Astrocyte (in vitro differentiated cells and primary cell): Measurements from ENCODE around the gene LRRC47. TPM values are rescaled to one million over a fixed set of nuclear protein-coding genes. Genes with fewer than 3 reads are reported as not detected.

ENCODE experiments used
- DNase-seq: peaks from one replicate; pipeline ENCODE4 v3.0.0-alpha.2; 2010; ENCODE audit warnings: low read depth
- FAIRE-seq: peaks from 2 replicates; lab custom pipeline; 2011; peaks lifted over from hg19 to GRCh38; lab: Jason Lieb, UNC
- H2AFZ ChIP-seq: 2 replicates; pipeline ENCODE4 v1.6.0; 2012; ENCODE audit warnings: low read depth, low read length, inconsistent platforms
- H3K27ac ChIP-seq: 2 replicates; pipeline ENCODE4 v1.5.1; 2011; ENCODE audit warnings: low read depth, low read length, inconsistent platforms
- H3K27me3 ChIP-seq: 2 replicates; pipeline ENCODE4 v1.6.0; 2011; ENCODE audit warnings: low read length, inconsistent platforms; ENCODE audit not compliant: insufficient read depth
- H3K36me3 ChIP-seq: 2 replicates; pipeline ENCODE4 v1.5.1; 2011; ENCODE audit warnings: low read length, inconsistent platforms; ENCODE audit not compliant: insufficient read depth
- H3K4me1 ChIP-seq: 2 replicates; pipeline ENCODE4 v1.5.1; 2011; ENCODE audit warnings: low read length, inconsistent platforms; ENCODE audit not compliant: insufficient read depth
- H3K4me2 ChIP-seq: 2 replicates; pipeline ENCODE4 v1.6.0; 2012; ENCODE audit warnings: low read length, inconsistent platforms
- H3K4me3 ChIP-seq: 2 replicates; pipeline ENCODE4 v1.5.1; 2011; ENCODE audit warnings: low read depth, mild to moderate bottlenecking, low read length, inconsistent platforms; ENCODE audit not compliant: insufficient read depth
- H3K79me2 ChIP-seq: 2 replicates; pipeline ENCODE4 v1.6.0; 2012; ENCODE audit warnings: mild to moderate bottlenecking, low read length, inconsistent platforms; ENCODE audit not compliant: insufficient read depth
- H3K9ac ChIP-seq: 2 replicates; pipeline ENCODE4 v1.6.0; 2012; ENCODE audit warnings: mild to moderate bottlenecking, low read length, inconsistent platforms
- H3K9me3 ChIP-seq: 2 replicates; pipeline ENCODE4 v1.5.1; 2012; ENCODE audit warnings: low read depth, mild to moderate bottlenecking, low read length, inconsistent platforms; ENCODE audit not compliant: insufficient read depth
- H4K20me1 ChIP-seq: 2 replicates; pipeline ENCODE4 v1.6.0; 2012; ENCODE audit warnings: low read length, inconsistent platforms; ENCODE audit not compliant: insufficient read depth
- H3K27ac Mint-ChIP-seq: one replicate; pipeline ENCODE4 v1.8.0; 2021; ENCODE audit warnings: mild to moderate bottlenecking, mixed read lengths; ENCODE audit not compliant: unreplicated experiment
- H3K27me3 Mint-ChIP-seq: one replicate; pipeline ENCODE4 v1.8.0; 2021; ENCODE audit warnings: low read depth, mixed read lengths; ENCODE audit not compliant: unreplicated experiment
- H3K36me3 Mint-ChIP-seq: one replicate; pipeline ENCODE4 v1.8.0; 2021; ENCODE audit warnings: low read depth, mixed read lengths; ENCODE audit not compliant: unreplicated experiment
- H3K4me1 Mint-ChIP-seq: one replicate; pipeline ENCODE4 v1.8.0; 2021; ENCODE audit warnings: low read depth, mixed read lengths; ENCODE audit not compliant: unreplicated experiment
- H3K4me3 Mint-ChIP-seq: one replicate; pipeline ENCODE4 v1.8.0; 2021; ENCODE audit warnings: mild to moderate bottlenecking, moderate library complexity, mixed read lengths; ENCODE audit not compliant: unreplicated experiment
- H3K9me3 Mint-ChIP-seq: one replicate; pipeline ENCODE4 v1.8.0; 2021; ENCODE audit warnings: mild to moderate bottlenecking, mixed read lengths; ENCODE audit not compliant: unreplicated experiment
- CTCF ChIP-seq: IDR thresholded peaks from 2 replicates; pipeline ENCODE4 v1.5.1; 2011; ENCODE audit warnings: low read depth, mild to moderate bottlenecking, inconsistent platforms, low read length, moderate library complexity; ENCODE audit not compliant: insufficient read depth
- EZH2 ChIP-seq: IDR thresholded peaks from 2 replicates; pipeline ENCODE4 v1.6.1; 2012; ENCODE audit warnings: mild to moderate bottlenecking, low read length, inconsistent platforms; ENCODE audit not compliant: insufficient read depth
- total RNA-seq: library from RNA; stranded (reverse); gene quantifications from 2 replicates; pipeline ENCODE4 v1.2.1, GENCODE V29; 2021

LRRC47 gene
- total RNA-seq, 1 donor from 2014 or later: 51.5 TPM

GRCh38 chr1:3777647-3778589, 18.4 kb downstream of the LRRC47 start:
- FAIRE-seq (no peak), DNase-seq (no peak)
- H4K20me1 ChIP-seq: peaks cover 7% of the 10 kb centered on the region
- no peak overlapping the region for H3K4me2 ChIP-seq
- H3K4me3 Mint-ChIP-seq: no peak overlapping the region
- H2AFZ ChIP-seq: no peak overlapping the region
- H3K79me2 ChIP-seq: no peaks in the 10 kb centered on the region
- peaks cover 21% of the 10 kb centered on the region for H3K36me3 ChIP-seq
- no peaks in the 10 kb centered on the region for H3K27me3 Mint-ChIP-seq
- H3K27me3 ChIP-seq: no peaks in the 10 kb centered on the region
- peaks cover 6% of the 10 kb centered on the region for H3K4me1 Mint-ChIP-seq
- no peak overlapping the region for H3K27ac Mint-ChIP-seq
- TF ChIP-seq CTCF: no peak
- TF ChIP-seq EZH2: no peak
- no peaks in the 10 kb centered on the region for H3K9me3 ChIP-seq
- H3K9me3 Mint-ChIP-seq: no peaks in the 10 kb centered on the region
- H3K4me1 ChIP-seq: peaks cover 11% of the 10 kb centered on the region
- no peak overlapping the region for H3K27ac ChIP-seq
- H3K4me3 ChIP-seq: no peak overlapping the region
- H3K9ac ChIP-seq: no peak overlapping the region
- peaks cover 8% of the 10 kb centered on the region for H3K36me3 Mint-ChIP-seq

GRCh38 chr1:3777078-3777547, 19.2 kb downstream of the LRRC47 start:
- peaks cover 8% of the 10 kb centered on the region for H3K36me3 Mint-ChIP-seq
- H3K4me1 ChIP-seq: peaks cover 12% of the 10 kb centered on the region
- no peak overlapping the region for H3K4me2 ChIP-seq
- FAIRE-seq (no peak), DNase-seq (no peak)
- no peaks in the 10 kb centered on the region for H3K79me2 ChIP-seq
- peaks cover 6% of the 10 kb centered on the region for H3K4me1 Mint-ChIP-seq
- no peak for TF ChIP-seq CTCF
- no peak for TF ChIP-seq EZH2
- H3K27me3 ChIP-seq: no peaks in the 10 kb centered on the region
- H3K9me3 Mint-ChIP-seq: no peaks in the 10 kb centered on the region
- no peak overlapping the region for H2AFZ ChIP-seq
- H3K36me3 ChIP-seq: peaks cover 17% of the 10 kb centered on the region
- no peak overlapping the region for H3K27ac ChIP-seq
- H3K27me3 Mint-ChIP-seq: no peaks in the 10 kb centered on the region
- no peak overlapping the region for H3K9ac ChIP-seq
- H3K4me3 Mint-ChIP-seq: no peak overlapping the region
- no peak overlapping the region for H3K4me3 ChIP-seq
- H3K9me3 ChIP-seq: no peaks in the 10 kb centered on the region
- no peak overlapping the region for H3K27ac Mint-ChIP-seq
- H4K20me1 ChIP-seq: peaks cover 7% of the 10 kb centered on the region
